ENCODE results near the gene NUDT9.
"Not testable (repeated sequence)": the region's sequence is repeated elsewhere in the genome, so short reads cannot be mapped to it uniquely, and the experiment has no call there.

The NUDT9 gene

DNA sequence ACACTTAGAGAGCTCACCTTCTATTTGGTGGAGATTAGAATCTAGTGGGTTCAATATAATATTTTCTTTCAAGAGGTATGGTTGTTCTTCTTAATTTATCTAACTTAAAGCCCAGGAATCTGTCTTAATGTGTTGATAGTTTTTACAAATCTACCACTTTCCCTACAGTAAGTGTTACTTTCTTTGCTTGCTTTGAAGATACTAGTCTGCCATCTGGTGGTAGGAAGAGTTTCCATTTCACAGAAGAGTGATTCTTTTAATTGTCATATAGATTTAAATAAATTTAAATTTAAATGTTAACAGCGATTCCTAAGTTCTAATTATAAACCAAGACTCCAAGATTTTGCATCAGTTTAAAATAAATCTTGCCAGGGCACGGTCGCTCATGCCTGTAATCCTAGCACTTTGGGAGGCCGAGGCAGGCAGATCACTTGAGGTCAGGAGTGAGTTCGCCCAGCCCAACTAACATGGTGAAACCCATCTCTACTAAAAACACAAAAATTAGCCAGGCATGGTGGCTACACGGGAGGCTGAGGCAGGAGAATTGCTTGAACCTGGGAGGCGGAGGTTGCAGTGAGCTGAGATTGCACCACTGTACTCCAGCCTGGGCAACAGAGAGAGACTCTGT, 43.5 kb downstream of the NUDT9 start:
- peak; percentile 37 for DNase-seq

DNA sequence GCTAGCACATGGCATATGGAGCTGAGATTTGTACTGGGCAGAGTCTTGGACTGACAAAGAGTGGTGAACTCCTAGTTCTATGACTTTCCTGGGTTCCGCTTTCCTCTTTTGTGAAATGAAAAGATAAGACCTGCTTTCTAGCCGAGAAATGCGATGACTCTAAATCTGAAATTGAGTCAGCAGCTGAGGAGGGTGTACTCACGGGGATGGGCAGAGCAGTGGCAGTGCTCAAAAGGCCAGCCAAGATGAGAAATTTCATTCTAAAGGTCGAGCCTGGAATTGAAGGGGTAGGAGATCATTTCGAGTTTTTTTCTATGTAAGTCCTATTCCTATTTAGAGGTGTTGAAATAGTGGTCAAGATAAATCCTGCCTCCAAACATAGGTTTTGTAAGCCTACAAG, 47.0 kb downstream of the NUDT9 start:
- DNase-seq = no peak

DNA sequence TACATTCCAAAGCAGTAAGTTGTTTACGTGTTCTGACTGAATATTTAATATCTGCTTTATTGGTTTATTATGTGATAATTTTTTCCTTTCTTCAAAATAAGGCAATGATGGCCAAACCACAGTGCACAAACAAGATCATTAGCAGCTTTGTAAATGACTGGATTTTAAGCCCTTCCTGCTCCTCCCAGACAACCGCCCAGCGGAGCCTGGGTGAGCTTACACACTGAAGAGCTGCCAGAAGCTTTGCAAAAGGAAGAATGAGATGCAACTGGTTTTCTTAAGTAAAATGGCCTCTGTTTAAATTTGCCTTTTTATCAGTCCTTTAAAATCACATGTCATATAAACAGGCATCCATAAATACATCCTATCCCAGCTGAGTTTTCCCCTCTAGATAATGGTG, 54.6 kb downstream of the NUDT9 start:
- DNase-seq = no peak

DNA sequence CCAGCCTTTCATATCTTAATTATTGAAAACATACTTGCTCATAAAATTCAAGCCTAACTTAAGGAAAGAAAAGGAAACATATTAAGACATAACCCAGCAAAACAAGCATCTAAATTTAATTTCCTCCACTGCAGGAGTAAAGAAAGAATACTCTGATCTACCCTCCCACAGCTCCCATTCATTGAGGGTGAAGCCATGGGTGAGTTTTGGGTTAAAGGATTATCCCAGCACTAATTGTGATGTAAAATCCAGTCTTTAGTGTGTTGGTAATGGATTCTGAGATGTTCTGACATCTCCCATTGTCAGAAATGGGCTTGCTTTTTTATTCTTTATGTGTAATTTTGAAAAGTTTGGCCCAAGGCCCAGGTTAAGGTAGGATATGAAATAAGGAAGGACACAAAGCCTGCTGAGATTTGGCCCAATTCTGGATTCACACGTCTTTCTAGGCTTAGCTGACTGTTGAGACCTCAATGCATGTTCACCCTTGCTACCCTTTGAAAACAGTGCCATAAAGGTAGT, 56.4 kb downstream of the NUDT9 start:
- no peak for DNase-seq

DNA sequence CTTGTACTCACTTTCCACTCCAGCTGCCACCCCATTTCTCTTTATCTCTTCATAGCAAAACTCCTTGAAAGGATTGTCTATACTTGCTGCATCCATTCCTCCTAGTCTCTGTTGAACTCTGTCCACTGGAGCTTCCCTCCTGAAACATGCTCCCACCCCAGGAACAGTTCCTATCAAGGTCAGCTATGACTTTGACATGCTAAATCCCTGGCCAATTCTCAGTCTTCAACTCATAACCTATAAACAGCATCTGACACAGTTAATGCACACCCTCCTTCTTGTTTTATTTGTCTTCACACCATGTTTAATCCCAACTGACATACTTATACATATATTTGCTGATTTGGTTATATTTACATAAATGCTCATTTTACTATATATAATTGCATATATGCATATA, 59.0 kb downstream of the NUDT9 start:
- DNase-seq = no peak

DNA sequence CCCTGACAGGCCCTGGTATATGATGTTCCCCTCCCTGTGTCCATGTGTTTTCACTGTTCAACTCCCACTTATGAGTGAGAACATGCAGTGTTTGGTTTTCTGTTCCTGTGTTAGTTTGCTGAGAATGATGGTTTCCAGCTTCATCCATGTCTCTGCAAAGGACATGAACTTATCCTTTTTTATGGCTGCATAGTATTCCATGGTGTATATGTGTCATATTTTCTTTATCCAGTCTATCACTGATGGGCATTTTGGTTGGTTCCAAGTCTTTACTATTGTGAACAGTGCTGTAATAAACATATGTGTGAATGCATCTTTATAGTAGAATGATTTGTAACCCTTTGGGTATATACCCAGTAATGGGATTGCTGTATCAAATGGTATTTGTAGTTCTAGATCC, 60.9 kb downstream of the NUDT9 start:
- DNase-seq = not testable (repeated sequence)

DNA sequence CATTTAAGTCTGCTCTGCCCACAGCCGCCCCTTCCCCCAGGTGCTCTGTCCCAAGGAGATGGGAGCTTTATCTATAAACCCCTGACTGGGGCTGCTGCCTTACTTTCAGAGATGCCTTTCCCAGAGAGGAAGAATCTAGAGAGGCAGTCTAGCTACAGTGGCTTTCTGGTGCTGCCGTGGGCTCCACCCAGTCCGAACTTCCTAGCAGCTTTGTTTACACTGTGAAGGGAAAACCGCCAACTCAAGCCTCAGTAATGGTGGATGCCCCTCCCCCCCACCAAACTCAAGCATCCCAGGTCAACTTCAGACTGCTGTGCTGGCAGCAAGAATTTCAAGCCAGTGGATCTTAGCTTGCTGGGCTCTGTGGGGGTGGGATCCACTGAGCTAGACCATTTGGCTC, 66.3 kb downstream of the NUDT9 start:
- DNase-seq = not testable (repeated sequence)

DNA sequence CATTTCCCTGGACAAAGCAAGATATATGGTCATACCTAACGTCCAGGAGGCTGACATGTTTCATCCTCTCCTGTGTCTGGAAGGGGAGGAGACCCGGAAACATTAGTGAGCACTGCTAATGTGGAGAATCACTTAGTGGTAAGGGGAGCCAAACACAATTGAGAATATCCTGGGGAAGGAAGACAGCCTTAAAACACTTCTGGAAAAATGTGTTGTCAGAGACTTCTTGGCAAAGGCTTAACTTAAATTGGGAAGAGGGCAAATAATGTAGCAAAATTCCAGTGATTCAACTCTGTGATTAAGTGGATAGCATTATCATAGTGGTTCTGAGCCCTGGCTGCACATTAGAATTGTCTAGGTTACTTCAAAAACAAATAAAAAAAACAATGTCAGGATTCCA, 67.3 kb downstream of the NUDT9 start:
- no peak for DNase-seq

DNA sequence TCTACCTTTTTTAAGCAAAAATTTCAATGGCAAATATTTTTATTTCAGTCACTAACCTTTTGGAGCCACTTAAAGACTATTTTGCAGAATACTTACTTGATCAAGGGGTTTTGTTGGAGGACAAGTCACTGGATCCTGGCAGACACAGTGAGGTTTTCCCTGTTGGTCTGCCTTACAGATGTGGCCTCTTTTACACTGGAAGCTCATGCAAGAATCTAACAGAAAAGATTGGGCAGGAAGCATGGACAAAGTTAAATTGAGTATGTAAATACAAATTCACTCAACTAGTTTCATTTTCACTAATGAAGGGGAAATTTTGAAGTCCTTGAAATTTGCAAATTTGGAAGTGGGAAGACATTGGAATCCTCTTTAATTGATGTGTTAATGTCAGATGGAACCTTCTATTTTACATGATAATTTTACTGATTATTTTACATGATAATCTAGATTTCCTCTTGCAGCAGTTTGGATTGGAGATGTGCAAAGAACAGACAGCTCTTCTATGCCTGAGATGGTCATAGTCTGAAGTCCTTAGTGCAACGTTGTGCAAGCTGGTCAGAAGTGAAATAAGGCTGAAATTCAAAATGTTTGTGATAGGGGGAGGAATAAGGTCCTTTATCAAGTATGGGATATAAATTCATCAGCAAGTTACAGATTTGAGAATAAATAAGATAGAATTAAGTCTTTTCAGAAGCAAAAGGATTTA, 68.4 kb downstream of the NUDT9 start:
- DNase-seq = no peak

DNA sequence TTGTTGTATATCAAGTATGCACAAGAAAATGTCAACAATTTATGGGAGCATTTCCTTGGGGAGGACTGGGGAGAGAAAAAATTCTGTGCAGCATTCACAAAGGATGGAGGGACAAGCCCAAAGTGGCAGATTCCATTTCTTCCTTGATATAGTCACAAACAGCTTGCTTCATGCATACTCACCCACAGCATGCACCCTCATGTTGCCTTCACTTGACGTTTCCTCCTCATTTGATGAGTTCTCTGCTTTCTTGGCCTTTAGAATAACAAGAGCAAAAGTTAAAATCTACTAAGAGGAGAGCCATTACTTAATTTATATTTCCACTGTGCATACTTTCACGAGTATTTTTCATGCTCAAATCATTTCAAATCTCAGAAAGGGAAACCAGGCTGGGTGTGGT, 69.1 kb downstream of the NUDT9 start:
- no peak for DNase-seq

DNA sequence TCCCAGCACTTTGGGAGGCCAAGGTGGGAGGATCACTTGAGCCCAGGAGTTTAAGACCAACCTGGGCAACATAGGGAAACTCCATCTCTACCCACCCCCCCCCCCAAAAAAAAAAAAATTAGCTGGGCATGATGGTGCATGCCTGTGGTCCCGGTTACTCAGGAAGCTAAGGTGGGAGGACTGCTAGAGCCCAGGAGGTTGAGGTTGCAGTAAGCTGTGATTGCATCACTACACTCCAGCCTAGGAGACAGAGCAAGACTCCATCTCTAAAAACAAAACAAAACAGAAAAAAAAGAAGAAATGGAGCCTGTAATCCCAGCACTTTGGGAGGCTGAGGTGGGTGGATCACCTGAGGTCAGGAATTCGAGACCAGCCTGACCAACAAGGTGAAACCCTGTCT, 69.5 kb downstream of the NUDT9 start:
- not testable (repeated sequence) for DNase-seq

DNA sequence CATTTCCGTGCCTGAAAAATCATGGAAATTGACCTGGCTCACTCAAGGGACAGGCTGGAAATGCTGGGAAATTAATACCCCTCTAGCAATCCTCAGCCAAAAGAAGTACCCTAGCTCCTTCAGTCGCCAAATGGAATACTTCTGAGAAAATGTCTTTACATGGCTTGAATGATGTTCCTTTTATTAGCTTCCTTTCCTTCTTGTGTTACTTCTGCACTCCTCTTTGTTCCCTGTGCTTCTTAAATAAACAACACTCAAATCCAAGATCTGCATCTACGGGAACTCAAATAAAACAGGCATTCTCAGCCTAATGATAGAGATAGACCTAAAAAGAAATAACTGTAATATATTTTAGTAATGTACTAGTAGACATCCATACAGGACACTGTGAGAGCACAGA, 70.7 kb downstream of the NUDT9 start:
- DNase-seq = no peak

DNA sequence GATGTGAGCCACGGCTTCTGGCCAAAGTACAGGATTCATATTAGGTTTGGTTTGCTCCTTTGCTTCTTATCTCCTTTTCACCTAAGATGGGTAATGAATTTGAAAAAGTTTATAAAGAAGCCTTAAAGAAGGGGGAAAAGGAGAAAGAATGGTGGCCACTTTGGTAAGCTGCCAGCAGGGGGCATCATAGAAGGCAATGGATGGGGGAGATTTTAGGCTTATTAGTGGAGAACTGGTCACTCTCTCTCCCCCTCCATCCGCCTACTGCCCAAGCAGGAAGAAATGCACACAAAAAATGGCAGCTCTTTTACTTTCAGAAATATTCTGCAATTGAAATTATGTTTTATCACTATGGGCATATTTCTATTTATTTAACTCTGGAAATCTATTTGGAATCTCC, 74.8 kb downstream of the NUDT9 start:
- no peak for DNase-seq

DNA sequence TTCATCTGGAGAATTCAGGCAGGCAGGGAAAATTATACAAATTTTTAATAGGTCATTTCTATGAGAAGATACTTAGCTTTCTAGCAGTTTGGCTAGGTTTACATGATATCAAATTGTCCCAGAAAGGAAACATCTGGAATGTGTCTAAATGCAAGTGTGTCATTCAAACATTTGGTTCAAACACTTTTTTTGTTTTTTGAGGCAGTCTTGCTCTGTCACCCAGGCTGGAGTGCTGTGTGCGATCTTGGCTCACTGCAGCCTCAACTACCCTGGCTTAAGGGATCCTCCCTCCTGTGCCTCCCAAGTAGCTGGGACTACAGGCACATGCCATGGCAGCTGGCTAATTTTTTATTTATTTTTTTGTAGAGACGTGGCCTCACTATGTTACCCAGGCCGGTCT, 75.2 kb downstream of the NUDT9 start:
- no peak for DNase-seq

DNA sequence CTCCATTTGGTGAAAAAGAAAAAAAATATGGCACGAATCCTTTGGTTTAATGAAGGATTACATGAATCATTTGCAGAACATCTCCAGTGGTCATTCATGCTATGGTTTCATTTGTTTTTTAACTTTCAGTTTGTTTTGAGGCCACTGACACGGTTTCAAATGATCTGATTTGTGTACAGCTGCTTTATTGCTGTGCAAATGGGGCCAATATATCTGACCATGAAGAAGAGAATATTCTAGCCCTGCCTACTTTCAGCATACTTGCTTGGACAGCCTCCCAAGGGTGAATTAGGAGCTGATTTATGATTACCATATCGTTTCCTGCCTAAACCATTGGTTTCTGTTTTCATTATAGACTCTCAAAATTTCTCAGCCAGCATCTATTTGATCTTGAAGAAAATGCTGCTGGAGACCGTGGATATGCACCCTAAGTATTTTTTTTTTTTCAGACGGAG, 76.1 kb downstream of the NUDT9 start:
- DNase-seq = no peak

DNA sequence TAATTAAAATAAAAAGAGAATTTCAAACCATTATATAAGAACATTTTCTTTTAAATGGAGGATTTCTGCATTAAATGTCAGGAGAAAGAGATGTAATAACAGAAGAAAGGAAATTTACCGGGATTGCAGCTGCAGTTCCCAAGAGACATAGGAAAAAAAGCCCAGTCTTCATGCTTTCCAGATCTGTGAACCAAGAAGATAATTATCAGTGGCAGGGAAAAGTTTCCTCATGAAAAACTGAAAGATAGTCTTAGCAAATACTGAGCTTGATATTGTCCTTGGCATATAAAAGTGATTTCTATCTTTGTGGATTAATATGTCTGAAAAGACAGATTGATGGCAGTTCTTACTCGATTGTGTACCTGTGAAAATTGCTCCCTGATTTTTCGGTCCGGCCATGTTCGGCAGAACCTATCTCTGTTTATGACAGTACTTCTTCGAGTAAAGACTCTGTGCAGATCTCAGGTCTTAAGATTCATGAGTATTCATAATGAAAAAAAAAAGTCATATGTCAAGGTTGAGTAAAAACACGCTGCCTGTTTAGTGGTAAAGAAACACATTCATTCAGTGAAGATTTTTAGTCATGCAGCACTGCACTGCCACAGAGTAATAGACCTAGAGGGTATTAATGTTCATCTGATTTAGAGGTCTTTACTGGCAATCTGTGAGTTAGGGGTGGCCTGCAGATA, 77.2 kb downstream of the NUDT9 start:
- no peak for DNase-seq

DNA sequence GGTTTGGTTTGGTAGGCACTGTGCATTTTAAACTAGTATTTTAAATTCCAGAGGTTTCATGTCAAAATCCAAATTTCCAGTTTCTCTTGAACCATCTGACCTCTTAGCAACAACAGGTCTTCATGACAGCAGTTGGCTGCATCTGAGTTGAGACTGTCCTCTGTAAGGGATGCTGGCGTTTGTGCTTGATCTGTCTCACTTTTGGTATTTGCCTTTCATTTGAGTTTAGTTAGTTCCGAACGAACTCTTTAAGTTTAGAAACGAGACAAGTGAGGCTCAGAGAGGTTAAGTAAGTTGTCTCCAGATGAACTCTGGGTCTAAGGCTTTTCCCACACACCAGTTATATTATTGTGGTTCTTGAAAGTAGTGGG, 77.7 kb downstream of the NUDT9 start:
- no peak for DNase-seq

DNA sequence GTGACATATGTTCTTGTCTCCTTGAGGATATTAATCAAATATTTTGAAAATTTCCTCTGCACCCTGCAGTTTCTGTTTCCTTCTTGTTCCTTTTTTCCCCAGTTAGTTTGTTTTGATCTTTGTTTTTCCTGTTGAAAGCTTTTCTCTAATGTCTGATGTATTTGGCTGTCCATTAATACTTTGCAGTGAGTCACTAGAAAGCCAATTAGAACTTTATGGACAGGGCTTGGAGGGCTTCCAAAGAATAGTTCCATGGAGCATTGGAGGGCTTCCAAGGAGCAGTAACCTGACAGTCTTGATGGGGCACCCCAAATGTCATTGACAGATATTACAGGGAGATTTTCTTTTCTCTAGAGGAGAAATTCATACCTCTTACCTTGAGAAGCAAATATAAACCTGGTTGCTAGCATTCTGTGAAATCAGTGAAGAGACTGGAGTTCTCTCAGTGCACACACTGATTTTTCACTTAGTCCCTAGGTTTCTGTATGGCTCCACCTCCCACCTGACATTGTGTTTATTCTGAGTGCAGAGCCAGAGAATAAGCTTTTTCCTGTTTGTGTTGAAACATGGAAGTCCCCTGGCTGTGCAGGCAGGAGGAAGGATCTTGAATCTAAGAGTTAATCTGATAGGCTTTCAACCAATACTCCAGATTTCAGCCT, 80.3 kb downstream of the NUDT9 start:
- DNase-seq = peak; percentile 33

DNA sequence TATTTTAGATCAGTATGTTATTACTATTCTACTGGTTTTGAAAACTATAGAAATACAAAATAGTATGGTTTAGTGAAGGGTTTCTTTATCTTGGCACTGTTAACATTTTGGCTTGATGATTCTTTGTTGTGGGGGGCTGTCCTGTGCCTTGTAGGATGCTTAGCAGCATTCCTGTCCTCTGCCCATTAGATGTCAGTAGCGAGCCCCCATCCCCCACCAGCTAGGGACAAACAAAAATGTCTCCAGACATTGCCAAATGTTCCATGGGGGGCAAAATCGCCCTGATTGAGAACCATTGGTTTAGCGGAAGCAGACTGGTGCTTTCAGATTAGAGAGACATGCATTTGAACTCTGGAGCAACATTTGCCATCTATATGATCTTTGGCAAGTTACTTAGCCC, 83.5 kb downstream of the NUDT9 start:
- no peak for DNase-seq

DNA sequence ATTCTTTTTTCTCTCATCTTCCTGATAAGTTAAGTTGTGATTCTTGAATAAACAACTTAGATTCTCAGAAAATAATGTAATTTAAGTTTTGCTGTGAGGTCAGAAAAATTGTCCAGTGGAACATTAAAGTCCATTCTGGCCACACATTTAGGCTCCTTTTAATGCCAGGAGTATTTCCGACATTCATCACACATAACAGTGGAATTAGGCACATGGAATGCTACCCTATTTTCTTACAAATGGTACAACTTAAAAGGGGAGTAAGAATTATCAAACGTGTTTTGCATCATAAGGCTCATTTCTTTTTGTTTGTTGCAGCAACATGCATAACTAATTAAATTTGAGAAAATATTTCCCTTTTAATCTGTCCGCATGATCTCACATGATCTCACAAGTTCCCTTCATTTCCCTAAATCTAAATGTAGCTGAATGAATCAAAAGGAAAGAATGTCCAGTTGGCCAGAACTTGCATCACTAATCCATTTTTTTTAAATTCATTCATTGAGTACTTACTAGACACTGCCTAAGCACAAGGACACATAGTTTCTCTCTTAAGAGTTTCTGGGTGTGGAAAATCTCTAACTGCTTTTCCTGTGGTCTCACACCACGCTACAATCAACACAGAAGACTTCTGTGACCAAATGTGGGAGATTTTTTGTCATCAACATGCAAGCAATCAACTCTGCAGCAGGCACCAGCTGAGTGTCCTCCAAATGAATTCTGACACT, 84.8 kb downstream of the NUDT9 start:
- no peak for DNase-seq
